Embryonic facial prominence (tissue), 1 donor: ENCODE results near the gene RGP1.

Experiments
- DNase-seq: peaks from one replicate; pipeline ENCODE4 v3.0.0-alpha.2; 2016; ENCODE audit errors: extremely low spot score

Gene RGP1

DNA sequence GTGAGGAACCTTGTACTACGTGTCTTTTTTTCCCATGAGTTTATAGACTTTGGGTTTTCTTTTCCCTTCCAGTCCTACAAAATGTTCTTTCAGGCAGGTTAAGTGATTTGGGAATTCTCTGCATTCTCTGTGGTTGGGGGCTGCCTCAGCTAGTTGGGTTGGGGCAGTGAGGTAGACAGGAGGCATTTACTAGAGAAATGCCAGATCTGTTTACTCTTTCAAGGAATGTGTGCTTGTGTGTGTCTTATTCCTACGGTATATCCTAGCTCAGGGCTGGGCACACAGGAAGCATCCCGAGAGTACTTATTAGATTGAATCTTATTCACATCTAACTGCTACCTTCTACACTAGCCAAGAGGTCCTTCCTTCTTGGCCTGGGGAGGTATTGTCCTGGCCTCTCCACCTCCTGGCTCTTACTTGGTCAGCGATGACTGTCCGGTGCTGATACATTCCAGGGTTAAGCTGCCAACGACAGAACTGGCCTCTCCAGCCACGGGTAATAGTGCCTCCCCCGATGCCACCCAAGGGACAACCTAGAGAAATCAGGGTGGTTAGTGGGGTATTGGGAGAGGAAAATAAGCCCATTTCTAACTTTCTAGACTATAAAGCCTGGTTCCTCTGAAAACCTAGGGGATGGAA, 5.1 kb upstream of the RGP1 start:
- DNase-seq = no peak

DNA sequence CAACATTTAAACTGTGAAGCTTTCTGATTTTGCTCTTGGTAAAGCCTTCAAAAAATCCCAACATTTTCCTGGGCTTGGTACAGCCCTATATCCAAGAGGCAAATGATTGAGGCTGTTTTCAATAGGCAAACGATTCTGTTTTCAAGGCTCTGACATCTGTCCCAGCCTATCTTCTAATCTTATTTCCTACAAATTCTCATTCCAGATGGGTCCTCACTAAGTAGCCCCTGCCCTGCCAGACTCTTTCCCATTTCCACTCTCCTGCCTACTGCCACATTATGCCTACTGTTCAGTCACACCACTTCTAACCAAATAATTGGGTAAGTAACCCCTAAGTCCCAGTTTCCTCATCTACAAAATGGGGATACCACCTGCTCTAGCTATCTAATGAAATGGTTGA, 3.5 kb upstream of the RGP1 start:
- DNase-seq = no peak

GRCh38 chr9:35746583-35746982, 2.5 kb upstream of the RGP1 start:
- DNase-seq = no peak

- no peak for DNase-seq
Observed at GRCh38 chr9:35748242-35748857, 737 bp upstream of the RGP1 start.

DNA sequence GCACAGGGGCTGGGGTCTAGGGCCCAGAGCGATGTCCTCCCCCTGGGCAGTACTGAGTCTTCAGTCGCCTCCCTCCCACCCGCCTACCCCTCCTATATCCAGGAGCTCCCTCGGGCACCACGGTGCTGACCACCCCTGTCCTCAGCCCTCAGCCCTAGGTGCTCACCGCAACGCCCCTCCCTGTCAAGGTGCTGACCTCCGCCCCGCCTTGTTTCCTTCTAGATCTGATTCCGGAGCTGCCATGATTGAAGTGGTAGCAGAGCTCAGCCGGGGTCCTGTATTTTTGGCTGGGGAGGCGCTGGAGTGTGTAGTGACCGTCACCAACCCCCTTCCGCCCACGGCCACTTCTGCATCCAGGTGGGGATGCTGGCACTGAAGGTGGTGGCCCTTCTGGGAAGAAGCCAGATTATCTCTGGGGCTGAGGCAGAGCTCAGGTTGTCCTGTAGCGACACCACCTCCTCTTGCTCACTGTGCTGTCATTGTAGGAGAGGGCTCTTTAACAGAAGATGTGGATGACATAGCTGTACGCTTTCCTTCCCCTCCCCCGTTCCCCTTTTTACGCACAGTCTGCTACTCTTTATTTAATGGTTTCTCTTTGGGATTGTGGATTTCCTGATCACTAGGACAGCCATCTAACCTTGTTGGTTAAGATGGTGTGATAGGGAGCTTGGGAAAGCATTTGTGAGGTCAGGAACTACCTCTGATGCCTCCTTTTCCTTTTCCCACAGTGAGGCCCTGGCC, 598 bp downstream of the RGP1 start:
- no peak for DNase-seq

- no peak for DNase-seq
Observed at GRCh38 chr9:35750256-35750531, 1.1 kb downstream of the RGP1 start.

- no peak for DNase-seq
Observed at GRCh38 chr9:35753466-35753865, 4.4 kb downstream of the RGP1 start.

- no peak for DNase-seq
Observed at GRCh38 chr9:35754264-35754663, 5.2 kb downstream of the RGP1 start, which contains the start of gene MSMP. Gene MSMP (minus strand): TSS chr9:35754276. CDS start chr9:35754129, 147 bp downstream.

GRCh38 chr9:35755071-35755470, 6.0 kb downstream of the RGP1 start:
- no peak for DNase-seq

DNA sequence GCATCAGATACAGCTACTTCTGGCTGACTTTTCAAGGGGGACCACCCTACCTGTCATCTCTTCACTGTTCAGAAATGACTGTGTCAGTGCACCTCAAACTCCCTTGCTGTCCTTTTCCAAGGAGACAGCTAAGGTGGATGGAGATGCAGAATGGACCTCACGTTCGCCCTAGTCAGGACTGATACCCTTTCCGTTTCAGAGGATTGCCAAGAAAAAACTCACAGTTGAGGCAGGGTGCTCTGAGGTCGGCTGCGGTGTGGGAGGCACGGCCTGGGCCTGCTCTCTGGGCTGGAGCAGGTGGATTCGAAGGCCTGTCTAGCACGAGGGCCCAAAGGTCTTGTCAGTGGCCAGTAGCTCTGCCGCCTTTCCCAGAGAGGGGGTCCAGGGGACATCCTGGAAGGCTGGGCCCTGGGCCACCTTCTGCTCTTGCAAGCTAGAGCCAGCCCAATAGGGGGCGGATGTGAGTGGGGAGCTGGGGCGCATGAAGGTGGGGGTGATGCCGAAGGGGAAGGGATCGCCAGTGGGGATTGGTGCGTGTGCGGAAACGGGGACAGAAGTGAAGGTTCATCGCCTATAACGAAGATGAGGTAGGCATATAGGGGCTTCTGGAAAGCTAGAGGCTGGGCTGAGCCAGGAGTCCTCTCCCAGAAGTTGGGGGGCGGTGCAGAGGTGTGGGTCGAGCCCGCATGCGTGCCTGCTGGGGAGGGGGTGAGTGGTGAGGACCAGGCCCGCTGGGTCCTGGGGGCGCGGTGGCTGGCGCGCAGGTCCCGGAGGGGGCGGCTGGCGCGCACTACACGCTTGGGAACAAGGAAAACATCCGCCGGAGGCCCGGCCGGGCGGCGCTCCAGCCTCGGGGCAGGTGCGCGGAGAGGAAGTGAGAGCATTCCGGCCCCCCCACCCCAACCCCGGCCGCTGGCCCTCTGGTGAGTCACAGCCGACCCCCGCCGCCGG, 7.5 kb downstream of the RGP1 start:
- DNase-seq = no peak

GRCh38 chr9:35757226-35757891, 8.3 kb downstream of the RGP1 start:
- no peak for DNase-seq

DNA sequence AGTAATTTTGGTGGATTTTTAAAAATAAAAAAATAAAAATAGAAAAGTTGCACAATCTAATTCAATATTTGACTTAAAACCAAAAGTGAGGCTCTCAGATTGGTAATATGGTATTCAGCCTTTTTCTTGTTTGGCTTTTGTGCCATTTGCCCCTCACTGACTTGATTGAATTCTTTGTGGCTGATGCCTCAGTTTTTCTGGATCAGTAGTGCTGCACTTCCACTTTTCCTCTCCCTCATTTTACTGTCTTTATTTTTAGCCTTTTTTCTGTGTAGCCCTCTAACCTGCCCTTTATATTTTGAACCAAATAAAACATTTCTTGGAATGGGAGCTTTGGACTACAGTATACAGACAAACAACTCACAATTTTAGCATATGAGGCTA, 8.8 kb downstream of the RGP1 start:
- DNase-seq = no peak

DNA sequence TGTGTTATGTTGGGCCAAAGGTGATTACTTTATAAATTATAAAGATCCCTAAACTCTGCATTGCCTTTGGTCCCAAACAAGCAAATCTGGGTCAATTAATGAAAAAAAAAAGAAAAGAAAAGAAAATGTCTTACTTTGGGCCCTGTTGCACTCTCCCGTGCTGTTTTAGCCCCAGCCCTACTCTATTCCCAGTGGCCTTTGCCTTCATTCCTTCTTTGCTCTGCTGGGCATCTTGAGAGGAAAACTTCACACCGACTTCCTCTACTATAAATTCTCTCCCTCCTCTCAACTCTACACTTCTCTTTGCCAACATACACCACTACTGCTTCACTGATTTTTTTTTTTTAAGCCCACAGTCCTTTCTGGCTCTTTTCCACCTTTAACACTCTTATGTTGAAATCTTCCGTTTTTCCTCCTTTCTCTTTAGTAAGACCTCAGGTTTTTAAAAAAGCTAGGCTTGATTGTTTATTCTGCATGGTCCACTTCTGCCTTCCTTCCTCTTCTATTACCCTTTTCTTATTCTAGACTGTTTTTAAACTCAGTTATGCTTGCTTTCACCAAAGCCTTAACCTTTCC, 9.5 kb downstream of the RGP1 start:
- DNase-seq = no peak

- DNase-seq = no peak
Observed at GRCh38 chr9:35759795-35760194, 10.7 kb downstream of the RGP1 start.

- DNase-seq = no peak
Observed at GRCh38 chr9:35760651-35761050, 11.6 kb downstream of the RGP1 start.

GRCh38 chr9:35763181-35763580, 14.1 kb downstream of the RGP1 start:
- DNase-seq = no peak

GRCh38 chr9:35763803-35764202, 14.7 kb downstream of the RGP1 start:
- DNase-seq = no peak

DNA sequence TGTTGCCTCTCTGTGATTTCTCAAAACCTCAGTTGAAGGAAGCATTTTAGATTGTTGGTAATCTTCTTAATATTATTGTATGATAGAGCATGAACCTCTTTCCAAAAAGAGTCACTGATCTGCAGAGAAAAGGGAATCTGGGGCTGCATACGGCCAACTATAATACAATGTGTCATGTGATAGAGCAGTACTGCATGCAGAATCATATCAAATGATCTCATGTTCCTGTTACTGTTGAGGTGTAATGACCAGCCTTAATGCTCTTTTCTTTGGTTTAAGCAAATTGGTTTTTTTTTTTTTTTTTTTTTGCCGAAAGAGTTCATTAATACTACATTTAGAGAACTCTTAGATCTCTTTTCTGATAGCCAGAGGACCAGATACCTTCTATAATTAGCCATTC, 17.9 kb downstream of the RGP1 start:
- no peak for DNase-seq

- DNase-seq = no peak
Observed at GRCh38 chr9:35767458-35767857, 18.4 kb downstream of the RGP1 start.

- DNase-seq = no peak
Observed at GRCh38 chr9:35769763-35770162, 20.7 kb downstream of the RGP1 start.

- no peak for DNase-seq
Observed at GRCh38 chr9:35771075-35771433, 22.0 kb downstream of the RGP1 start.
